GM19099 (cell line): ENCODE data around the gene SLC5A11.

Experiments used
- POLR2A ChIP-seq: IDR thresholded peaks from 3 replicates; pipeline ENCODE4 v1.6.1; 2011; ENCODE audit warnings: low read depth; ENCODE audit not compliant: insufficient read length; ENCODE audit errors: extremely low read depth

The SLC5A11 gene

GRCh38 chr16:24851700-24852099, 5.9 kb downstream of the SLC5A11 start:
- TF ChIP-seq POLR2A = no peak

DNA sequence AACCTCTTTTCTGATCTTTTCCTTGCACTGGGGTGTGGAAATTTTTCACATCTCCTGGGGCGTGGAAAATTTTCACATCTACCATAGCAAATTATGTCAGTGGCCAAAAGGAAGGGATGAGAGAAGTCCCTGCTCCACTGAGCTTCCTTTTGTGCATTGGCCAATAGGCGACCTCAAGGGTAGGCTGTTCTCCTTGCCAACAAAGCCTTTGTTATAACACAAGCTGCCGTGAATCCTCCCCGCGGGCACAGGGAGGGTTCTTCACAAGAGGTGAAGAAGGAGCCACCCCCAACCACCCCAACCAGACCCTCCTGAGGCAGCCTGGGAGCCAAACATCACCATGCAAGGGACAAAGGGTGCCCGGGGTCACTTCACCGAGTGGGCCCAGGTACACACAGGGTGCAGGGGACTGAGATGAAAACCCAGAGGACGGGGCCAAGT, 6.5 kb downstream of the SLC5A11 start:
- no peak for TF ChIP-seq POLR2A

- TF ChIP-seq POLR2A = no peak
Observed at GRCh38 chr16:24853169-24853824, 7.5 kb downstream of the SLC5A11 start.

DNA sequence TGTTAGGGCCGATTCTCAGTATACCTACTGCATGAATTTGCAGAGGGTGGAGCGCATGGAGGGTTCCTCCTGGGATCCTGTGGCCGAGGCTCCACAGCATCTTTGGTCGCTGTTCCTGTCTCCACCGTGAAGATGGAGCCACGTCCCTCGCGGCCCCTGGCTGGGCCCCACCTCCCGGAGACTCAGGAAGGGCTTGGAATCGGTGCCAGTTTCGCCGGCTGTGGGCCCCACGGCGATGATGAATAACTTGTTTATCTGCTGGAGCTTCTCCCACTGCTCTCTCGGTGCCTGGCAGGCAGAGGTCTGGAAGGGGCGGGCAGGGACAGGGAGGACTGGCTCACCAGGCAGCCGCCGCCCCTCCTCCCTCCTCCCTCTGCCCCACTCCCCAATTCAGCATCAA, 8.1 kb downstream of the SLC5A11 start:
- TF ChIP-seq POLR2A = no peak

DNA sequence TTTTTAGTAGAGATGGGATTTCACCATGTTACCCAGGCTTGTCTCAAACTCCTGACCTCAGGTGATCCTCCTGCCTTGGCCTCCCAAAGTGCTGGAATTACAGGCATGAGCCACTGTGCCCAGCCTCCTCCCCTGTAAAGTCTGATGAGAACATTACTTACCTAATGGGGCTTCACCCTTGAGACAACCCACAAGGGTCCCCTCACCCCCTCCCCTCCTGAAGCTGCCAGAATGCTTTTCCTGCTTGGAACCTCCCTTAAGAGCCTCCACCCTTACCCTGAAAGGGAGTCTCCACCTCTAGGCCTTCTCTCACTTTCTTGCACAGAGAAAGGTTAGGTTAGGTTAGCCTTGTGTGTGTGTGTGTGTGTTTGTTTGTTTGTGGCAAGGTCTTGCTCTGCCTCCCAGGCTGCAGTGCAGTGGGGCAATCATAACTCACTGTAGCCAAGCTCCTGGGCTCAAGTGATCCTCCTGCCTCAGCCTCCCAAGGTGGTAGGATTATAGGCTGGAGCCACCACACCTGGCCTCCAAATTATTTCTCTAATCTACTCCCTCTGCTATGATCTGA, 8.9 kb downstream of the SLC5A11 start:
- TF ChIP-seq POLR2A = no peak

GRCh38 chr16:24855678-24856077, 9.9 kb downstream of the SLC5A11 start:
- no peak for TF ChIP-seq POLR2A

- TF ChIP-seq POLR2A = no peak
Observed at GRCh38 chr16:24858219-24859041, 12.7 kb downstream of the SLC5A11 start.

DNA sequence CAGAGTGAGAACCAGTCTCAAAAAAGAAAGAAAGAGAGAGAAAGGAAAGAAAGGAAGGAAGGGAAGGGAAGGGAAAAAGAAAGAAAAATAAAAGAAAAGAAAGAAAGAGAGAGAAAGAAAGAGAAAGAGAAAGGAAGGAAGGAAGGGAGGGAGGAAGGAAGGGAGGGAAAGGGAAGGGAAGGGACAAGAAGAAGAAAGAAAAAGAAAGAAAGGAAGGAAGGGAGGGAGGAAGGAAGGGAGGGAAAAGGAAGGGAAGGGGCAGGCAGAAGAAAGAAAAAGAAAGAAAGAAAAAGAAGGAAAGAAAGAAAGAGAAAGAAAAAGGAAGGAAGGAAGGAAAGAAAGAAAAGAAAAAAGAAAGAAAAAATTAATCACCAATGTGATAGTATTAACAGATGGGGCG, 15.7 kb downstream of the SLC5A11 start:
- no peak for TF ChIP-seq POLR2A

DNA sequence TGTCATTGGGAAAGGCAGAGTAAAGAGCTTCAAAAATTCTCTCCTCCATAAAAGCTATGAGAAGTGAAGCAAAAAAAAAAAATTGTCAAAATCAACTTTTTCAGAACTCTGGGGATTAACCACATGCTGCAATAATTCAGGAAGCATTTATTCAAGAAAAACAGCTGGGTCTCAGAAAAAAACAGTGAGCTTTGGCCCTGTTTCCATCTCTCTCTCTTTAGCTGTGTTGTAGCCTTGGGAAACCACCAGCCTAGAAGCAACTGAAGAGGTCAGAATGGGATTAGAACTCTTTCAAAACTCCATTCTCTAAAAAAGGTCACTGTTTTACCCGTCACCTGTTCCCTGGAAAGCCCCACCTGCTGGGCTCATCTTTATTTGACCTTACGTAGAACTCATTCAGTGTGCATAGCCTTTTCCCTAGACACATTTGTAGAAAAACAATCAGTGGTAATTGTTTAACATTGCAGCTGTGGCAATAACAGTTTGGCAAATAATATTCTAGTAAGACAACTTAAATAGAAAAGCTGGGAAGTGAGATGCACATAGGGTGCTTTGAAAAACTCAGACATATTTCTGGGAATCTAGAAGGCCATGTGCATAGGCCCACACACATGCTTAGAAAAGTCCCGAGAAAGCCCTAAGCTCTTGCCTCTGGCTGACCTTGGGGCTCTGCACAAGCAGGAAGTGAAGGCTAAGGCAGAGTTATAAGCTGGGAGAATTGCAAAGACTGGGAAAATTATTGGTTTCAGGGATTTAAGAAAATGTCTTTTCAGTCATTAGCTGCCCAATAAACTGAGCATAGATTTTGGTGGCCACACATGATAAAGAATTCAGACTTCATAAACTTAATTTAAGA, 18.0 kb downstream of the SLC5A11 start:
- no peak for TF ChIP-seq POLR2A

DNA sequence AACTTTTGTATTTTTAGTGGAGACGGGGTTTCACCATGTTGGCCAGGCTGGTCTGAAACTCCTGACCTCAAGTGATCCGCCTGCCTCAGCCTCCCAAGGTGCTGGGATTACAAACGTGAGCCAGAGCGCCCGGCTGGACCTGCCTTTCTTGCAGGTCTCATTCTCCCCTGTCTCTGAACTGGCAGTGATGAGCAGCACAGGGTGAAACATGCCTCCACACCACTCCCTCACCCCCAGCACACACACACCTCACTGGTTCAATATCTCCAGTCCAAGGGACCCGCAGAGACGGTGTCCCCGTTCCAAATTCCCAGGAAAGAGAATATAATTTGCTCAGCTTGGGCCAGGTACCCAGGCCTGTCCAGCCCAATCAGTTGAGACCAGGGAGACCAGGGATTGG, 23.3 kb downstream of the SLC5A11 start:
- no peak for TF ChIP-seq POLR2A

DNA sequence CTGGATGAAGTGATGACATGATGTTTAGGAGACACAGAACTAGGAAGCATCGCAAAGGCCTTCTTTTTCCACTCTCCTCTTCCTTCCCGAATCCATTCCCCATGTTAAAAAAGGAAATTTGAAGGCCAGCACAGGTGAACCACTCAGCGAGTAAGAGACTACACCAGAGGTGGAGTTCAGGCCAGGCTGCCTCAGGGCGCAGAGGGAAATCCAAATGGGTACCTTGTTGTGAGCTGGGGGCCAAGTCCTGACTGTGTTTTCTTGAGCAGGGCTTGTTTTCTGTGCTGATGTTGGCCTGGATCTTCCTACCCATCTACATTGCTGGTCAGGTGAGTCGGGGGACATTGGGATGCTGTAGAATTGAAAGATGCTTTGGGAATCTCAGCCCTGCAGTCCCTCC, 26.1 kb downstream of the SLC5A11 start:
- no peak for TF ChIP-seq POLR2A

DNA sequence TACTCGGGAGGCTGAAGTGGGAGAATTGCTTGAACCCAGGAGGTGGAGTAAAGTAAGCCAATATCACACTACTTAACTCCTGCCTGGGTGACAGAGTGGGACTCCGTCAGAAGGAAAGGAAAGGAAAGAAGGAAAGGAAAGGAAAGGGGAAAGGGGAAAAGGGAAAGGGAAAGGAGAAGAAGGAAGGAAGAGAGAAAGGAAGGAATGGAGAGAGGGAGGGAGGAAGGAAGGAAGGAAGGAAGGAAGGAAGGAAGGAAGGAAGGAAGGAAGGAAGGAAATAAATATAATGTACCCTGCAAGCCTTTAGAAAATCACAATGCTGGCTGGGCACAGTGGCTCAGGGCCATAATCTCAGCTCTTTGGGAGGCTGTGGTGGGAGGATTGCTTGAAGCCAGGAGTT, 27.3 kb downstream of the SLC5A11 start:
- no peak for TF ChIP-seq POLR2A

GRCh38 chr16:24875466-24875865, 29.7 kb downstream of the SLC5A11 start:
- TF ChIP-seq POLR2A = no peak

DNA sequence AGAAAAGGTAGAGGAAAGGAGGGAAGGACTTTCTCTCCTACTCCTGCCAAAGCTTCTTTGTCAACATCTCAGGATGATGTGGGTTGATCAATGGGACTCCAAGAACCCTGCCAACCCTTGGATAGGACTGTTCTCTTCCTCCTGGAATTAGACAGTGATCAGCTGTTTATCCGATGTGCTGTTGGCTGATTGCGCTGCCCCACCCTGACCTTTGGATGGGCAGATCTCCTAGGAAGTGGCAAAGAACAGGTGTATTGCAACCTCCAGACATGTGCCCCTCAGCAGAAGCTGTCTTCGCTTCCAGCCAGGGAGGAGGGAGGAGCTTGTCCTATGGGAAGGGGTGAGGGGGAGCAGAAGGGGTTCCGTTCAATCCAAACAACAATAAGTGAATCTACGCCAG, 30.5 kb downstream of the SLC5A11 start:
- no peak for TF ChIP-seq POLR2A

DNA sequence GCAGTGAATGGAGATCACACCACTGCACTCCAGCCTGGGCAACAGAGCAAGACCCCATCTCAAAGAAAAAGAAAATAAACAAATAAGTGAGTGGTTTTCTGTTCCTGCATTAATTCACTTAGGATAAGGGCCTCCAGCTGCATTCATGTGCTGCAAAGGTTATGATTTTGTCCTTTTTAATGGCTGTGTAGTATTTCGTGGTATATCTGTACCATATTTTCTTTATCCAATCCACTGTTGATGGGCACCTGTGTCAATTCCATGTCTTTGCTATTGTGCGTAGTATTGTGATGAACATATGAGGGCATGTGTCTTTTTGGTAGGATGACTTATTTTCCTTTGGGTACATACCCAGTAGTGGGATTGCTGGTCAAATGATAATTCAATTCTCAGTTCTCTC, 33.9 kb downstream of the SLC5A11 start:
- TF ChIP-seq POLR2A = no peak
